Osteocyte (in vitro differentiated cells): ENCODE measurements around the gene SYCE1. TPM values are rescaled to one million over a fixed set of nuclear protein-coding genes. Genes with fewer than 3 reads are reported as not detected.
"Not testable (repeated sequence)": the region's sequence is repeated elsewhere in the genome, so short reads cannot be mapped to it uniquely, and the experiment has no call there.

ENCODE experiments used
- DNase-seq: peaks from one replicate; pipeline ENCODE4 v3.0.0; 2021; ENCODE audit warnings: mixed read lengths; ENCODE audit not compliant: unreplicated experiment; ENCODE audit errors: extremely low spot score
- H3K27ac Mint-ChIP-seq: one replicate; pipeline ENCODE4 v1.8.0; 2021; ENCODE audit warnings: mild to moderate bottlenecking, mixed read lengths; ENCODE audit not compliant: unreplicated experiment
- H3K27me3 Mint-ChIP-seq: one replicate; pipeline ENCODE4 v1.8.0; 2021; ENCODE audit warnings: mixed read lengths; ENCODE audit not compliant: unreplicated experiment
- H3K36me3 Mint-ChIP-seq: one replicate; pipeline ENCODE4 v1.8.0; 2021; ENCODE audit warnings: mixed read lengths; ENCODE audit not compliant: unreplicated experiment
- H3K4me1 Mint-ChIP-seq: one replicate; pipeline ENCODE4 v1.8.0; 2021; ENCODE audit warnings: mixed read lengths; ENCODE audit not compliant: unreplicated experiment
- H3K4me3 Mint-ChIP-seq: one replicate; pipeline ENCODE4 v1.8.0; 2021; ENCODE audit warnings: mild to moderate bottlenecking, moderate library complexity, mixed read lengths; ENCODE audit not compliant: unreplicated experiment
- H3K9me3 Mint-ChIP-seq: one replicate; pipeline ENCODE4 v1.8.0; 2021; ENCODE audit warnings: mixed read lengths; ENCODE audit not compliant: unreplicated experiment
- CTCF ChIP-seq: fragments of 200-600 bp; sonication (generic); IDR thresholded peaks from 2 replicates; pipeline ENCODE4 v1.5.0; 2021; ENCODE audit warnings: antibody characterized with exemption, mild to moderate bottlenecking, moderate library complexity
- total RNA-seq: library from RNA; stranded (reverse); gene quantifications from 2 replicates; pipeline ENCODE4 v1.2.1, GENCODE V29; 2021

SYCE1 gene
- total RNA-seq, 1 donor from 2014 or later = not detected

GRCh38 chr10:133590226-133590969 lies 25.0 kb upstream of the SYCE1 start:
- no peak for DNase-seq
- H3K27me3 Mint-ChIP-seq = peaks cover 11% of the 10 kb centered on the region
- H3K36me3 Mint-ChIP-seq = no peaks in the 10 kb centered on the region
- no peaks in the 10 kb centered on the region for H3K9me3 Mint-ChIP-seq
- no peak overlapping the region for H3K4me3 Mint-ChIP-seq
- H3K27ac Mint-ChIP-seq = no peak overlapping the region
- no peaks in the 10 kb centered on the region for H3K4me1 Mint-ChIP-seq
- no peak for TF ChIP-seq CTCF

DNA sequence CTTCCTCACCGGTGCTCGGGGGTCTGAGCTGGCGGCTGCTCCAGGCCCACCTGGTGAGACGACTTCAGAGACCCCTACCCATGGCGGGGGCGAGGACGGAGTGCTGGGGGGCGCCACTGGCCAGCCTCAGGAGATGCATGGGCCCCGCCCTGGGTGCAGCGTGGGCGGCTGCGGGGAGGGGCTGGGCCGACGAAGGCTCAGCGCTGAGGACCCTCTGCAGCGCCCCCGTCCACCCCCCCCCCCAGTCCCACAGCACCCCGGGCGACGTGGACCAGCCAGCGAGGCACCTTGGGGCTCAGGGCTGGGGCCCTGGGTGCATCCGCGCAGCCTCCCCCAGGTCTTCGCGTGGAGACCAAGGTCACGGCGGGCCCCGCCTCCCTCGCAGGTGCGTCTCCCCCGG lies 11.7 kb upstream of the SYCE1 start:
- DNase-seq, H3K36me3 Mint-ChIP-seq, H3K27ac Mint-ChIP-seq, H3K4me1 Mint-ChIP-seq, H3K27me3 Mint-ChIP-seq, H3K4me3 Mint-ChIP-seq: not testable (repeated sequence)
- H3K9me3 Mint-ChIP-seq = peaks cover 17% of the 10 kb centered on the region

DNA sequence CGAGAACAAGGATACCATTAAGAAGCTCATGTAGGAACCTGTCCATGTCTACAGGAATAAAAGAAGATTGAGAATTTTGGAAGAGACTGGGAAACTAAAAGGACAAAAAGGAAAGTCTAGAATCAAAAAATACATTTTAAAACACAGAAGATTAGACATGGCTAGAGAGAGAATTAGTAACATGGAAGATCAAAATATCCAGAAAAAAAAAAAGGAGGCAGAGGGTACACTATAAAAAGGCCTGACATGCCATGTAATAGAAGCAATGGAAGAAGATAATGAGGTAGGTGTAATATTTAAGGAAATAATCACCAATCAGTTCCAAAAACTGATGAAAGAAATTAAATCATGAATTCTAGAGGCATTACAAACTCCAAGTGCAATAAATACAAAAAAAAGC lies 8.1 kb upstream of the SYCE1 start:
- not testable (repeated sequence) for H3K36me3 Mint-ChIP-seq, DNase-seq, H3K27ac Mint-ChIP-seq, H3K4me1 Mint-ChIP-seq, H3K27me3 Mint-ChIP-seq, H3K4me3 Mint-ChIP-seq
- H3K9me3 Mint-ChIP-seq = peaks cover 17% of the 10 kb centered on the region

GRCh38 chr10:133572055-133572454 lies 6.7 kb upstream of the SYCE1 start:
- H3K27ac Mint-ChIP-seq, H3K27me3 Mint-ChIP-seq, H3K36me3 Mint-ChIP-seq, H3K4me3 Mint-ChIP-seq, DNase-seq, H3K4me1 Mint-ChIP-seq: not testable (repeated sequence)
- H3K9me3 Mint-ChIP-seq = peaks cover 17% of the 10 kb centered on the region

GRCh38 chr10:133569801-133570200 lies 4.4 kb upstream of the SYCE1 start:
- H3K27me3 Mint-ChIP-seq, H3K4me1 Mint-ChIP-seq, H3K36me3 Mint-ChIP-seq, H3K4me3 Mint-ChIP-seq, H3K27ac Mint-ChIP-seq, DNase-seq: not testable (repeated sequence)
- H3K9me3 Mint-ChIP-seq = peaks cover 17% of the 10 kb centered on the region

DNA sequence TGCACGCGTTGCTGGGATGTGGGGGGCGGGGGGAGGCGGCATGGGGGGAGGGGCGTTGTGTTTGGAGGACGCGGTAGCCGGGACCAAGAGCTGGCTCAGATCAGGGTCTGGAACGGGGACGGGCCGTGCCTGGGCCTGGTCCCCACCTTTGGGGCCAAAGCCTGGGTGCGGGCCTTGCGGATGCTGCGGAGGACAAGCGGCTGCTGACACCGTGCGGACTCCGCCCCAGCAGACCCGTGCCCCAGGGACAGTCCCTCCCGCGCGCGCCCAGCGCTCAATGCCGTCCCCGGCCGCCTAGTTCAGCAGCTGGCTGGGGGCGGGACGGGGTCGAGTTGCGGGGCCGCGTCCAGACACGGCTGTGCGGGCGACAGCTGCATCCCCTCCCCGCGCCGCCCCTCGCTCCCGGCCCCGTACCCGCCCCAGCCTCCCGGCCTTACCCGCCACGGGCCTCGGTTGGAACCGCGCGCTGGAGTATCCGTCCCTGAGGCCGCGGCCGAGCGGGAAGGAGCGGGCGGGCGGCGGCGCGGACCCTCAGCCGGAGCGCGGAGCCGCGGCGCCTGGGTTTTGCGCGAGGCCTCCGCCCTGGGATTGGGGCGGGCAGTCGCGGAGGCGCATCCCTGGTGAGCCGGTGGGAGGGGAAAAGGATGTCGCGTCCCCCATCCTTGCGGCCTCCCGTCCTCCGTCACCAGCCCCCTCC lies 3.6 kb upstream of the SYCE1 start:
- H3K27ac Mint-ChIP-seq, H3K27me3 Mint-ChIP-seq, H3K36me3 Mint-ChIP-seq, DNase-seq, H3K4me1 Mint-ChIP-seq, H3K4me3 Mint-ChIP-seq: not testable (repeated sequence)
- H3K9me3 Mint-ChIP-seq = peaks cover 13% of the 10 kb centered on the region

- no peaks in the 10 kb centered on the region for H3K27me3 Mint-ChIP-seq
- TF ChIP-seq CTCF = no peak
- H3K9me3 Mint-ChIP-seq = peaks cover 6% of the 10 kb centered on the region
- no peaks in the 10 kb centered on the region for H3K4me1 Mint-ChIP-seq
- H3K36me3 Mint-ChIP-seq = no peaks in the 10 kb centered on the region
- DNase-seq = no peak
- no peak overlapping the region for H3K27ac Mint-ChIP-seq
- no peak overlapping the region for H3K4me3 Mint-ChIP-seq
These were observed 2.9 kb upstream of the SYCE1 start for GRCh38 chr10:133568287-133568614.
